ENCODE data around the gene SLC10A3.
"Not testable (repeated sequence)": the region's sequence is repeated elsewhere in the genome, so short reads cannot be mapped to it uniquely, and the experiment has no call there.

The SLC10A3 gene

DNA sequence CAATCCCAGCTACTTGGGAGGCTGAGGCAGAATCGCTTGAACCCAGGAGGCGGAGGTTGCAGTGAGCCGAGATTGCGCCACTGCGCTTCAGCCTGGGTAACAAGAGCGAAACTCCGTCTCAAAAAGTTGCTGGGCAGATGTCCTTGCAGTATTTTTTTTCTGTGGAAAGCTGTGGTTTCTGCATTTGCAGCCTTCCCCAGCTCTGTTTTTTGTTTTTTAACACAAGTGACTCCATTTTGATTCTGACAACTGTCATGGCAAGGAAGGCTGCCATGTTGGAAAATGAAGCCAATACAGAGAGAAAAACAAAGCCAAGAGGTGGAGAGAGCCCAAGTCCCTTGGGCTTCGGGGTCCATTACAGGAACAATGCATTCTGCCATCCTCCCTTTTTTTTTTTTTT is 11.7 kb upstream of the SLC10A3 start:
- DNase-seq (ENCODE audit: extremely low read depth, low read depth) = no peak
- TF ChIP-seq, protein P1, sequence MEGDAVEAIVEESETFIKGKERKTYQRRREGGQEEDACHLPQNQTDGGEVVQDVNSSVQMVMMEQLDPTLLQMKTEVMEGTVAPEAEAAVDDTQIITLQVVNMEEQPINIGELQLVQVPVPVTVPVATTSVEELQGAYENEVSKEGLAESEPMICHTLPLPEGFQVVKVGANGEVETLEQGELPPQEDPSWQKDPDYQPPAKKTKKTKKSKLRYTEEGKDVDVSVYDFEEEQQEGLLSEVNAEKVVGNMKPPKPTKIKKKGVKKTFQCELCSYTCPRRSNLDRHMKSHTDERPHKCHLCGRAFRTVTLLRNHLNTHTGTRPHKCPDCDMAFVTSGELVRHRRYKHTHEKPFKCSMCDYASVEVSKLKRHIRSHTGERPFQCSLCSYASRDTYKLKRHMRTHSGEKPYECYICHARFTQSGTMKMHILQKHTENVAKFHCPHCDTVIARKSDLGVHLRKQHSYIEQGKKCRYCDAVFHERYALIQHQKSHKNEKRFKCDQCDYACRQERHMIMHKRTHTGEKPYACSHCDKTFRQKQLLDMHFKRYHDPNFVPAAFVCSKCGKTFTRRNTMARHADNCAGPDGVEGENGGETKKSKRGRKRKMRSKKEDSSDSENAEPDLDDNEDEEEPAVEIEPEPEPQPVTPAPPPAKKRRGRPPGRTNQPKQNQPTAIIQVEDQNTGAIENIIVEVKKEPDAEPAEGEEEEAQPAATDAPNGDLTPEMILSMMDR (IDR thresholded peaks at IDR 0.05; ENCODE audit: low read depth, low read length, missing control alignments) = no peak
- H3K4me3 ChIP-seq (replicated peaks; ENCODE audit: low read depth, low read length) = no peak overlapping the region

DNA sequence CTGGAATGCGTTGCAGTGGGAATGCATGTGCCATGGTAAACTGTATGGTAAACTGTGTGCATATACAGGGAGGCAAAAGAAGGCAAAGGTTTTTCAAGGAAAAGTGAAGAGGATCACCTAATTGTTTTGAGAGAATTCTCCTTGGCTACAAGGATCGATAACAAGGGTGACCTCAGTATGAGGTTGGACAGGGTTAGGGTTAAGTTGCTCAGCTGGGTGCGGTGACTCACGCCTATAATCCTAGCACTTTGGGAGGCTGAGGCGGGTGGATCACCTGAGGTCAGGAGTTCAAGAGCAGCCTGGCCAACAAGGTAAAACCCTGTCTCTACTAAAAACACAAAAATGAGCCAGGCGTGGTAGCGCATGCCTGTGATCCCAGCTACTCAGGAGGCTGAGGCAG is 11.0 kb upstream of the SLC10A3 start:
- DNase-seq (ENCODE audit: extremely low read depth, low read depth); H3K4me3 ChIP-seq (replicated peaks; ENCODE audit: low read depth, low read length): not testable (repeated sequence)

DNA sequence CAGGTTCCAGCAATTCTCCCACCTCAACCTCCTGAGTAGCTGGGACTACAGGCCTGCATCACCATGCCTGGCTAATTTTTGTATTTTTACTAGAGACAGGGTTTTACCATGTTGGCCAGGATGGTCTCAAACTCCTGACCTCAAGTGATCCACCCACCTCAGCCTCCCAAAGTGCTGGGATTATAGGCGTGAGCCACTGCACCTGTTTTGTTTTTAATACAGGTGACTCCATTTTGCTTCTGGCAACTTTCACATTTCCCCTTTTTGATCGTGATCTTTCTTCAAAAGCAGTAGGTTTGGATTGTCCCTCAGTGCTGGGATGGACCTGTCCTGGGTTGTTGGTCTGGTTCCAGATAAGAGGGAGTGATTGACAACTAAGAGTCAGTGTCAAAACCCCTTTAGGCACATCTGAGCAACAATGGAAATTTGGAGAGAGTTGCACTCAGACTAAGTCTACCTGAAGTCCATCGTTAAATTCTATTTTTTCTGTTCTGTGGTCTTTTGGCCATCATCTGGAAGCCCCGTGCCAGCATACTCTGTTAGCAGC is 6.2 kb upstream of the SLC10A3 start:
- not testable (repeated sequence) for DNase-seq (ENCODE audit: extremely low read depth, low read depth); H3K4me3 ChIP-seq (replicated peaks; ENCODE audit: low read depth, low read length)

DNA sequence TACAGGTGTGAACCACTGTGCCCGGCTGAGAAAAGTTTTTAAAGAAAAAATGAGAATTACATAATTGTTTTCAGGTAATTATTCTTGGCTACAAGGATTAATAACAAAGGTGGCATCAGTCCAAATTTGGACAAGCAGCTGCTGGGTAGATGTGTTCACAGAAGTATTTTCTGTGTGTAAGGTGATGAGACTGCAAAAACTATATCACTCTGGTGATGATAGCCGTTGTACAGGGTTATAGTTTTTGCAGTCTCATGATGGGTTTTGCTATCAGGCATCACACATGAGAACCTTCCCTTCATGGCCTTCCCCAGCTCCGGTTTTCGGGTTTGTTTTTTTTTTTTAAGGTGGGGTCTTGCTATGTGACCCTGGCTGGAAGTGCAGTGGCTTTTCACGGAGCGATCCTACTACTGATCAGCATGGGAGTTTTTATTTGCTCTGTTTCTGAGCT is 5.1 kb upstream of the SLC10A3 start:
- no peak overlapping the region for H3K4me3 ChIP-seq (replicated peaks; ENCODE audit: low read depth, low read length)
- DNase-seq (ENCODE audit: extremely low read depth, low read depth) = no peak
- TF ChIP-seq, protein P1 (IDR thresholded peaks at IDR 0.05; ENCODE audit: low read depth, low read length, missing control alignments) = no peak

DNA sequence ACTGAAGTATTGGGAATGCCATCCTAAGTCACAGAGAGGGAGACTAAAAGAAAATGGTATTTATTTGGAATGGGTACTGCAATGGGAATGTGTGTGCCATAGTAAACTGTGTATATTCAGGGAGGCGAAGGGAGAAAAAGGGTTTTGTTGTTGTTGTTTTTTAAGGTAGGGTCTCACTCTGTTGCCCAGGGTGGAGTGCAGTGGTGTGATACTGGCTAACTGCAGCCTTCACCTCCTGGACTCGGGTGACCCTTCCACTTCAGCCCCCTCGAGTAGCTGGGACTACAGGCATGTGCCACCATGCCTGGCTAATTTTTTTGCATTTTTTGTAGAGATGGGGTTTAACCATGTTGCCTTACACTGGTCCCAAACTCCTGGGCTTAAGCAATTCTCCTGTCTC is 4.3 kb upstream of the SLC10A3 start:
- TF ChIP-seq, protein P1 (IDR thresholded peaks at IDR 0.05; ENCODE audit: low read depth, low read length, missing control alignments) = no peak
- H3K4me3 ChIP-seq (replicated peaks; ENCODE audit: low read depth, low read length) = no peak overlapping the region
- no peak for DNase-seq (ENCODE audit: extremely low read depth, low read depth)

DNA sequence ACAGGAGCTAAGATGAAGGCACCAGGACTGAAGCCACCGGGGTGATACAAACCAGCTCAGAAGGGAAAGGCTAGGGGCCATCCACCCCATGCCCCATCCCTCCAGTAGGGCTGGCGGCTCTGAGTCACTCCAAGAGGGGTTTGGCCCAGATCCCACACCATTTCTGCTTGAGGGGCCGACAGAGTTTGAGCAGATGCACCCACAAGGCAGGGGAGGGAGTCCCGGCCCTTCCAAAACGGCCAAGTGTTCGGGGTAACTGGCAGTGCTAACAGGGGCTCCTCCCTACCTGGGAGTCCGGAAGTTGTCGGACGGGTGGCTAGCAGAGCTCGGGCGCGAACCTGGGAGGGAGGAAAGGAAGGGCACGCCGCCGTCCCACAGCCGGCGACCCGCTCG is 412 bp downstream of the SLC10A3 start:
- TF ChIP-seq, protein P1 (IDR thresholded peaks at IDR 0.05; ENCODE audit: low read depth, low read length, missing control alignments) = no peak
- H3K4me3 ChIP-seq (replicated peaks; ENCODE audit: low read depth, low read length) = peak overlapping the region; percentile 50
- no peak for DNase-seq (ENCODE audit: extremely low read depth, low read depth)

DNA sequence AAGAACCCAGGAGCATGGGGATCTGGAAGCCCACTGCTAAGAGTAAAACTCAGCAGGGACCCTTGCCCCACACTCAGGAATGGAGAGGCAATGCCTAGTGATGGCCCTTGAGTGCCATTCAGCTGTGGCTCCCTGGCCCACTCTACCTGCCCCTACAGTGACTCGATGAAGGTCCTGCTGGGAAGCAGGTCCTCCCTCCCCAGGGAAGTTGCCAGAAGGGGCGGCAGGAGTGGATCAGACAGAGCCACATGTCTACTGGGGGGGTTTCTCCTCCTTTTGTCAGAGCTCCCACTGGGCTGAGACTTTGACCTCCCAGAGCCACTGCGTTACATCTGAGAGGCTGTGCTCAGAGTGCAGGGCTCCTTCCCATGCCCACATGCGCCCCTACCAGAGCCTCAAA is 1.2 kb downstream of the SLC10A3 start:
- H3K4me3 ChIP-seq (replicated peaks; ENCODE audit: low read depth, low read length) = peak overlapping the region; percentile 50
- DNase-seq (ENCODE audit: extremely low read depth, low read depth) = no peak
- TF ChIP-seq, protein P1 (IDR thresholded peaks at IDR 0.05; ENCODE audit: low read depth, low read length, missing control alignments) = no peak

DNA sequence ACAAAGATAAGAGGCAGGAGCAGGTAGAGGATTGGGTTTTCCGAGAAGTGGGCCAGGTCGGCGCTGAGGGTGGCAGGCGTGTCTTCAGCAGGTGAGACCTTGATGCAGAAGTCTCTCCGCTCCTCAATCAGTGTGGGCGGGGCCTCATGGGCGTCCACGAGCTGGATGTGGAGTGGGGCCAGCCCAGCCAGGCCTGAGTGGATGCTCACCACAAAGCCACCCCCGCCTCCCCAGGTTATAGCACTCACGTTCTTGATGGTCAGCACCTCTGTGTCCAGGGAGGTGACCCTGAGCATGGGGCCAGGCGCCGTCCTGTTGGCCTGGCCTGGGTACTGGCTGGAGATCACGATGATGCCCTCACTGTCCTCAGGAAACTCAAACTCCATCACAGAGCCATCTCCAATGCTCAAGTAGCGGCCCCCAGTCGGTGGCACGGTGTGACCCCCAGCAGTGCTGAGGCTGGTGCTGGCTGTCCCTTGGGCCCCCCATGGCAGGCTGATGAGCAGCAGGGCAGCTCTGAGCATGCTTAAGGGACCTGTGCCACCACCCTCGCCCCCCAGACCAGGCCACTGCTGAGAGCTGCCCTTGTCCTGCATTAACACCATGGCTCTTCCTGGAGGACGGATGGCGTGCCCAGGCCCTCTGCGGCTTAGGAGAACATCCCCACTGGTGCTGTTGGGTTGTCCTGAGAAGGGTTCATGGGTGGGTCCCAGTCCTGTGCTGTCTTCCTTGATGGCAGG is 1.9 kb downstream of the SLC10A3 start:
- TF ChIP-seq, protein P1 (IDR thresholded peaks at IDR 0.05; ENCODE audit: low read depth, low read length, missing control alignments) = no peak
- DNase-seq (ENCODE audit: extremely low read depth, low read depth) = no peak
- no peak overlapping the region for H3K4me3 ChIP-seq (replicated peaks; ENCODE audit: low read depth, low read length)
